NCI-H2227 (cell line): ENCODE data around the gene SBF2.
"Not testable (repeated sequence)": the region's sequence is repeated elsewhere in the genome, so short reads cannot be mapped to it uniquely, and the experiment has no call there.

Experiments
- DNase-seq: peaks from one replicate; lab custom pipeline; 2025; ENCODE audit not compliant: unreplicated experiment; lab: John Stamatoyannopoulos, UW

The SBF2 gene

GRCh38 chr11:9962722-9963121 is 331.3 kb downstream of the SBF2 start:
- no peak for DNase-seq

GRCh38 chr11:9957072-9957471 is 336.9 kb downstream of the SBF2 start:
- DNase-seq, result no peak

GRCh38 chr11:9956483-9956882 is 337.5 kb downstream of the SBF2 start:
- no peak for DNase-seq

GRCh38 chr11:9955391-9955790 is 338.6 kb downstream of the SBF2 start:
- DNase-seq, result no peak

- no peak for DNase-seq
Observed at GRCh38 chr11:9953994-9954626, 339.9 kb downstream of the SBF2 start.

- DNase-seq, result no peak
Observed at GRCh38 chr11:9952511-9953196, 341.4 kb downstream of the SBF2 start.

- no peak for DNase-seq
Observed at GRCh38 chr11:9951807-9952206, 342.2 kb downstream of the SBF2 start.

- DNase-seq, result no peak
Observed at GRCh38 chr11:9950462-9950861, 343.6 kb downstream of the SBF2 start.

GRCh38 chr11:9947231-9947864 is 346.7 kb downstream of the SBF2 start:
- DNase-seq, result no peak

GRCh38 chr11:9945680-9946079 is 348.3 kb downstream of the SBF2 start:
- not testable (repeated sequence) for DNase-seq

- DNase-seq, result no peak
Observed at GRCh38 chr11:9943386-9944110, 350.5 kb downstream of the SBF2 start.

- DNase-seq, result no peak
Observed at GRCh38 chr11:9941991-9942390, 352.0 kb downstream of the SBF2 start.

- not testable (repeated sequence) for DNase-seq
Observed at GRCh38 chr11:9939150-9939549, 354.9 kb downstream of the SBF2 start.

- DNase-seq, result no peak
Observed at GRCh38 chr11:9936754-9937153, 357.3 kb downstream of the SBF2 start.

GRCh38 chr11:9932843-9933242 is 361.2 kb downstream of the SBF2 start:
- not testable (repeated sequence) for DNase-seq

- not testable (repeated sequence) for DNase-seq
Observed at GRCh38 chr11:9930562-9931331, 363.3 kb downstream of the SBF2 start.

- DNase-seq, result no peak
Observed at GRCh38 chr11:9927670-9928069, 366.3 kb downstream of the SBF2 start.

GRCh38 chr11:9923280-9923679 is 370.7 kb downstream of the SBF2 start:
- no peak for DNase-seq

- no peak for DNase-seq
Observed at GRCh38 chr11:9922806-9923205, 371.2 kb downstream of the SBF2 start.

- no peak for DNase-seq
Observed at GRCh38 chr11:9916480-9916879, 377.5 kb downstream of the SBF2 start.

GRCh38 chr11:9914064-9914463 is 380.0 kb downstream of the SBF2 start:
- no peak for DNase-seq
